Measurements from ENCODE around the gene GNG3.
A peak's percentile ranks its signal among the peaks of the same experiment; 100 is the strongest.
"Not testable (repeated sequence)": the region's sequence is repeated elsewhere in the genome, so short reads cannot be mapped to it uniquely, and the experiment has no call there.

The GNG3 gene

DNA sequence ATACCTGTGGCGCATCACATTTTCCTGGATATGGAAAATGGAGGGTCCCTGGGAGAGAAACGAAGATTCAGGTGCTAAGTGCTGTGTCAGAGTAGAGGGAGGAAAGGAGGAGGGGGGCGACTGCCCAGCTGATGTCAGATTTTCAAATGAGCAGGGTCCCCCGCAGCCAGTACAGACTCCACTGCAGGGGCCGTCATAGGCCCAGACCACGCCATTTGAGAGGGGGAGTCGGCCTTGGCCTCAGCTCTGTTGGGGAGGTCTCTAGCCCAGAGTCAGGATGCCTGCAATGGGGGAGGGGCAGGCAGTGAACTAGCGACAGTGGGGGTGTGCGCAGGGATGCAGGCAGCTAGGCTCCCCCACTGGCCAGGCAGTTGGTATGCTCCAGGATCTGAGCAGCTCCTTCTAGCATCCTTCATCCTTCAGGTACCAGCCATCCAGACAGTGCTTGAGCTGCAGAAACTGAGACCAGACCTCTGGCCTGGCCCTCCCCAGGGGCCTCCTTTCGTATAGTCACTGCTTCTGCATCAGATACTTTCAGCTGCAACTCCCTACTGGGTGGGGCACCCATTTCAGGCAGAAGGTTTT lies at the start of gene GNG3, which contains the start of gene BSCL2:
Gene GNG3, plus strand, starts transcription at position 400 of the 585 bp plus-strand sequence. CDS start 620 bp downstream, outside the sequence.
Gene BSCL2, minus strand, starts transcription at position 148 of the 585 bp plus-strand sequence. CDS start 229 bp downstream, outside the sequence.
- no peak for DNase-seq

- no peak for DNase-seq
Measured at GRCh38 chr11:62664405-62665074, 42.9 kb upstream of the GNG3 start.

DNA sequence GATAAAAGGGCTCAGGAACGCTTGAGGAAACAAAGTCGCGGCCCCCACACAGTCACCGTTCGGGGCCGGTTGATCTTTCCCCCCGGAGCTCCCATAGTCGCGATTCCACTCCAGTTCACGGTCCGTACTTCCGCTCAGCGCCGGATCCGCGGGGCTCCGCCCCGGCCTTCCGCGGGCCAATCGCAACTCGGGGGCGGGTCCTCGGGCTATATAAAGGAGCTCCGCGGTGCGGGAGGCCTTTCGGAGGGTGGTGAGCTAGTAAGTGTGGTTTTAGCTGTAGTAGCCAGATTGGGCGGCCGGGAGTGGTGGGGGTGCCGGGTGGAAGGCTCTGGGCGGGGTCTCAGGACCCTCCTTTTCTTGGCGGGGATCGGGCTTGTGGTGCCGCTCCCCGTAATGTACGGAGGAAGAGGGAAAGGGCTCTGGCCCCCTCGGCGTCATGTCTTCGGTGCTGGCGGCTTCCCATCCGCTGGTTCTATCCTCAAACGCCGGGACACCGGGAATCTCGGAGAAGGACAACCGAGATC lies 42.3 kb upstream of the GNG3 start, which contains the start of the genes C11orf98 and CSKMT:
Gene C11orf98, minus strand, starts transcription at position 136 of the 524 bp plus-strand sequence. Its CDS starts 41 bp downstream, at position 95.
Gene CSKMT, plus strand, starts transcription at position 238 of the 524 bp plus-strand sequence. CDS start 568 bp downstream, outside the sequence.
- DNase-seq, result peak; percentile 94

DNA sequence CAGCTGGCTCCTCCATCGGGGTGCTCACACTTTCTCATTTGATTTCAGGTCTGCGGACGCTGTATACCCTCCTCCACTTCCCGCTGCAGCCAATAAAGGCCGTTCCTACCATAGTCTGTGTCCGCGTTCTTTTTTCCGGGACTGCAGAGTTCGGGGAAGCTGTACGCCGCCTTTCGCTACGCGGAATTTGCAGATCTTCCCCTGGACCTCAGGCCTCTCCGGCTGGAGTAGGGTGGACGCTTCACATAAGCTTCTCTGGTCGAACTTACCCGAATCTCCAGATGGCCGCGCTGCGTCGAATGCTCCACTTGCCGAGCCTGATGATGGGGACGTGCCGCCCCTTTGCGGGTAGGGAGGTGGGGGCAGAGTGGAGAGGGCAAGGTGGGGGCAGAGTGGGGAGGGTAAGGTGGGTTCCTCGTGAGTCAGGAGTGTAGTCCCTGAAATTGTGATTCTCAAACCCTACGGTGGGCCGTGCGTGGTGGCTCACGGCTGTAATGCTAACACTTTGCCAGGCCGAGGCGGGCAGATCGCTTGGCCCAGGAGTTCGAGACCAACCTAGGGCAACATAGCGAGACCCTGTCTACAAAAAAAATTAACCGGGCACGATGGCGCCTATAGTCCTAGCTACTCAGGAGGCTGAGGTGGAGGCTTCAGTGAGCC lies 41.7 kb upstream of the GNG3 start:
- peak; percentile 44 for DNase-seq

GRCh38 chr11:62666259-62666926 lies 41.1 kb upstream of the GNG3 start:
- DNase-seq, result no peak

DNA sequence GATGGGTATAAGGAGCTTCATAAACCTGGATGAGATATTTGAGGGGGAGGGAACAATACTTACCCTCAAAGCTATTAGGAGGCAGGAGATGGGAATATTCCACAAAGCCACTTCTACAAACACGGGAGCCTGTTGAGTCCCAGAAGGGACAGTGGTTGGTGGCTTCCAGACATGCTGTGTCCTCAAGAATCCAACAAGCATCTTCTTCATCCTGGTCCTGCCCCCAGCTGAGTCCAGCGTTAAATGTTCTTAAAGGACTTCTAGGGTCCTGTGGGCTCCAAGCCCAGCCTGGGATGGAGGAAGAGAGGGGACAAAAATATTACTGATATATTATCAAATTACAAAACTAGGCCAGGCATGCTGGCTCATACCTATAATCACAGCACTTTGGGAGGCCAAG lies 40.0 kb upstream of the GNG3 start:
- no peak for DNase-seq

DNA sequence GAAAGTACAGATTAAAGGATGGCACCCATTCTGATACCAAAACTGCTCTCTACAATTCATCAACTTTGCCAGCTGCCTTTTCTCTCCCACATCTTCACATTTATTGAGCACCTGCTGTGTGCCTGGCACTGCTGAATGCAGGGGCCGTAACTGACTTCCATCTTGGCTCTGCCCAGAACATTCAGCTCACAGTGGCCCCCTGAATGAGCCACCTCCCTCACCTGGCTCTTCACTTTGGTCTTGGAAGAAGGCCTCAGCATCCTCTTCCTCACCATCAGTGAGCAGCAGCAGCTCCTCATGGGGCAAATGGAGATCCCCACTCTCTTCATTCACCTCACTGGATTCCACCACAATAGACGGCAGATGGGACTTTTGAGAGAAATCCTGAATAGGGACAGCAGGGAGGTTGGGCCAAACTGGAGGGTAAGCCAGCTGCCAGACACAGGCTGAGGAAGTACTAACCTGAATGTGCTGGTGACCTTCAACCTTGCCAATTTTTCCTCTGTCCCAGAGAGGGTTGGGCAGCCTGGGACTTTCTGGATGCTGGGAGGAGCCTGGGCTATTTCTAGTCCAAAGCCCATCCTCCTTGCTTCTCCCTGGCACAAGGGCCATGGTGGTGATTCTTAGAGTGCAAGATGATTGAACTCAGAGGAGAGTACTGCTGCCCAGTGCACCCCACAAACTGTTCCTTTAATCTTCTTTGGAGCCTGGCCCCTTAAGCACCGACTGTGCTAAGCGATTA lies 37.9 kb upstream of the GNG3 start:
- no peak for DNase-seq

DNA sequence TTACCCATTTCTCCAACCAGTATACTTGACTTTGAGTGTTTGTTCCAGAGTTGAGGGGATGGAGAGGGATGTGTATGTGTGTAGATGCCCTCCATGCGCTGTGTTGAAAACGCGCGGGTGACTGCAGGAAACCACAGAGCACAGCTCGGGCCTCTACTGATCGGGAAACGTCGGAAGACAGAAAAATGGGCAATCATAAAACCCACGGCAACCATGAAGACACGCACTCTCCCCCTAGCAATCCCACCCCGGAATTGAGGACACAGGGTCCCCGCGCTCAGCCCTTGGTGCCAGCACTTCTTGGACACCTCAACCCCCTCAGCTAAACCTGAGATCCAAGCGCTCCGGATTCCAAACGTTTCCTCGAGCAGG lies 36.3 kb upstream of the GNG3 start:
- no peak for DNase-seq

- DNase-seq, result peak; percentile 87
Measured at GRCh38 chr11:62671608-62672389, 35.7 kb upstream of the GNG3 start, which contains the start of the genes LBHD1 and UQCC3. Gene LBHD1 (minus strand): TSS chr11:62672267. CDS start chr11:62670031, 2,236 bp downstream. Gene UQCC3 (plus strand): TSS chr11:62671673. CDS start chr11:62671746, 73 bp downstream.

- DNase-seq, result no peak
Measured at GRCh38 chr11:62673196-62673525, 34.3 kb upstream of the GNG3 start.

DNA sequence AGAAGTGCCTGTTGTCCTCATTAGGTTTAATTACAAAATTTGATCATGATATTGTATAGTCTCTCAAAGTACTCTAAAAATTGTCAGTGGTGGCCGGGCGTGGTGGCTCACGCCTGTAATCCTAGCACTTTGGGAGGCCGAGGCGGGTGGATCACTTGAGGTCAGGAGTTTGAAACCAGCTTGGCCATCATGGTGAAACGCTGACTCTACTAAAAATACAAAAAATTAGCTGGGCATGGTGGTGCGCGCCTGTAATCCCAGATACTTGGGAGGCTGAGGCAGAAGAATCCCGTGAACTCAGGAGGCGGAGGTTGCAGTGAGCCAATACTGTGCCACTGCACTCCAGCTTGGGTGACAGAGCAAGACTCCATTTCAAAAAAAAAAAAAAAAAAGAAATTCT lies 32.1 kb upstream of the GNG3 start:
- DNase-seq, result not testable (repeated sequence)

GRCh38 chr11:62676698-62677097 lies 30.8 kb upstream of the GNG3 start:
- DNase-seq, result no peak

GRCh38 chr11:62677156-62677555 lies 30.3 kb upstream of the GNG3 start:
- no peak for DNase-seq

- DNase-seq, result no peak
Measured at GRCh38 chr11:62677714-62678113, 29.8 kb upstream of the GNG3 start.

DNA sequence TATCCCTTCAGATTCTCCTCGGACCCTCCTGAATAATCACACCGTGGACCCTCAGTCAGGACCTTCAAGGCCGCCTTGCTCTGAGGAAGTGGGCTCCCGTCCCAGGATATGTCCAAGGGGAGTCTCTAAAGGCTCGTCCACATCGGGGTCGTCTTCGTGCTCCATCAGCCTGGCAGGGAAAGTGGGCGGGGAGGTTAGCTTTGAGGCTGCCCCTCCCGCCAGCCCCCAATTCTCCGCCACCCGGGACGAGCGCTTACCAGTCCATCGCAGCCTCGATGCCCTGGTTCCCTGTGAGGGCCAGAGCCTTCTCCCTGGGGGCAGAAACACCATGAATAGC lies 29.1 kb upstream of the GNG3 start:
- no peak for DNase-seq

- DNase-seq, result peak; percentile 89
Measured at GRCh38 chr11:62678770-62679696, 28.4 kb upstream of the GNG3 start, which contains the start of gene UBXN1. Gene UBXN1 (minus strand): TSS chr11:62679073. CDS start chr11:62678923, 150 bp downstream.

DNA sequence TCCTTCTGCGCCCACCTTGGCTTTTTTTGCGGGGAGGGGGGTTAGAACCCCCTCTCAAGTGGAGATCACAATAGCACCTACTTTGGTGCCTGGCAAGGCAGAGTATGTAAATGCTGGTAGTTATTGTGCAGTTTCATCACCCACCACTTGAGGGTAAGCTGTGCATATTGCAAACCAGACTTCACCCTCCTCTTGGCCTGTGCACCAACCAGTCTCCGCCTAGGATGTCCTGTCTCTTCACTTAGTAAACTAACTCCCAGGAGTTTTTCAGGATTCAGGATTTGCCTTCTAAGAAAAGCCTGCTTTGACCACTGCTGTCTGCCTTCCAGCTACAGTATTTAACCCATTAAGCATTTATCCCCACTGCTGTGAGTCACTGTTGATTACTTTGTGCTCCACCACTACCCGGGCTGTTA lies 26.6 kb upstream of the GNG3 start:
- DNase-seq, result peak; percentile 82

DNA sequence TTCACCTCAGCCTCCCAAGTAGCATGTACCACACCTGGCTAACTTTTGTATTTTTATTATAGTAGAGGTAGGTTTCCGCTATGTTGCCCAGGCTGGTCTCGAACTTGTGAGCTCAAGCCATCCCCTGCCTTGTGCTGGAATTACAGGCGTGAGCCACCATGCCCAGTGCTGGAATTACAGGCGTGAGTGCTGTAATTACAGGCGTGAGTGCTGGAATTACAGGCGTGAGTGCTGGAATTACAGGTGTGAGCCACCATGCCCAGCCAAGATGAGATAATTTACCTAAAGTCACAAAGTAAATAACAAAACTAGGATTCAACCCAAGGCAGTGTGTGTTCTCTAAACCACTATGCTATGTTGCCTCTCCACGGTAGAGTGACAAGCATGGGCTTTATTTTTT lies 25.0 kb upstream of the GNG3 start:
- no peak for DNase-seq

- DNase-seq, result no peak
Measured at GRCh38 chr11:62687508-62688396, 19.7 kb upstream of the GNG3 start.

All from fibroblast of skin of right quadriceps (primary cell).